HepG2 (cell line): Measurements from ENCODE around the gene SOX12. TPM values are rescaled to one million over a fixed set of nuclear protein-coding genes. Genes with fewer than 3 reads are reported as not detected.

ENCODE experiments used
- HES4 ChIP-seq: sonication (generic); formaldehyde crosslinking; IDR thresholded peaks from 2 replicates; pipeline ENCODE4 v1.9.0; 2021; ENCODE audit warnings: mild to moderate bottlenecking, missing genetic modification reagents, borderline replicate concordance
- HNRNPK ChIP-seq: fragments of 200-400 bp; formaldehyde crosslinking; IDR thresholded peaks from 2 replicates; pipeline ENCODE4 v1.6.1; 2018; ENCODE audit warnings: low read length, low read depth, moderate library complexity, mild to moderate bottlenecking; ENCODE audit not compliant: poor library complexity, severe bottlenecking
- MEF2D ChIP-seq: sonication (generic); formaldehyde crosslinking; IDR thresholded peaks from 2 replicates; pipeline ENCODE4 v1.5.1; 2020; ENCODE audit warnings: mild to moderate bottlenecking, missing genetic modification reagents
- MXI1 ChIP-seq: IDR thresholded peaks from 3 replicates; pipeline ENCODE4 v1.6.1; 2012; ENCODE audit warnings: low read depth, low read length, inconsistent platforms, borderline replicate concordance
- PAXIP1 ChIP-seq: sonication (generic); formaldehyde crosslinking; conservative IDR thresholded peaks from 2 replicates; pipeline ENCODE4 v1.4.0; 2020; ENCODE audit warnings: mild to moderate bottlenecking, missing genetic modification reagents, moderate library complexity
- PRMT3 ChIP-seq: sonication (generic); formaldehyde crosslinking; IDR thresholded peaks from 2 replicates; pipeline ENCODE4 v1.8.1; 2022; ENCODE audit warnings: low read depth, mild to moderate bottlenecking, moderate library complexity, missing genetic modification reagents, borderline replicate concordance
- RERE ChIP-seq: IDR thresholded peaks from 2 replicates; pipeline ENCODE4 v1.6.1; 2016; ENCODE audit warnings: low read depth, missing genetic modification reagents, missing compliant biosample characterization
- SMAD3 ChIP-seq: sonication (generic); formaldehyde crosslinking; IDR thresholded peaks from 2 replicates; pipeline ENCODE4 v1.4.0; 2020; ENCODE audit warnings: missing genetic modification reagents
- SRF ChIP-seq: IDR thresholded peaks from 2 replicates; pipeline ENCODE4 v1.6.1; 2011; ENCODE audit warnings: mild to moderate bottlenecking, low read depth, low read length, moderate library complexity
- ZNF225 ChIP-seq: sonication (generic); formaldehyde crosslinking; IDR thresholded peaks from 2 replicates; pipeline ENCODE4 v1.4.0; 2020; ENCODE audit warnings: mild to moderate bottlenecking, missing genetic modification reagents
- ZNF44 ChIP-seq: sonication (generic); formaldehyde crosslinking; IDR thresholded peaks from 2 replicates; pipeline ENCODE4 v1.5.1; 2020; ENCODE audit warnings: mild to moderate bottlenecking, missing genetic modification reagents
- polyA plus RNA-seq, 8 experiments: library from polyadenylated mRNA; depleted of rRNA in 3 of 8; stranded (reverse) in 7 of 8; unstranded in 1 of 8; fragments of >200 nt; fragmentation: Illumina TruSeq in 4 of 8; extraction: Trizol in 4 of 8; gene quantifications; 2 replicates each; pipeline versions ENCODE4 v1.2.1 to v1.2.3, GENCODE V29; 2011 to 2016; ENCODE audit warnings: low read depth in 4 of 8, missing spikeins in 1 of 8, mixed read lengths in 1 of 8; ENCODE audit not compliant: insufficient read depth in 1 of 8
- total RNA-seq, 5 experiments: library from RNA; depleted of rRNA; stranded (reverse); fragments of >200 nt; fragmentation: Illumina TruSeq; extraction: Trizol; gene quantifications; 2 replicates each; pipeline ENCODE4 v1.2.3, GENCODE V29; 2016; ENCODE audit warnings: low read depth in 1 of 5
- TF ChIP-seq, protein P1 (sequence below): sonication (generic); formaldehyde crosslinking; IDR thresholded peaks from 2 replicates; pipeline ENCODE4 v1.4.0; 2020; ENCODE audit warnings: missing genetic modification reagents, borderline replicate concordance
- TF ChIP-seq, protein P2 (sequence below): IDR thresholded peaks from 2 replicates; pipeline ENCODE4 v1.6.1; 2016; ENCODE audit warnings: mild to moderate bottlenecking, missing biosample characterization, missing genetic modification reagents

SOX12 gene
- total and polyA plus RNA-seq, 2 of the 13 experiments (the other 11 are each of a cell fraction or from before 2014, with no cell fraction given) = 10.0 to 18.7 TPM

GRCh38 chr20:327186-328026, 2.1 kb downstream of the SOX12 start (continued):
- TF ChIP-seq HES4 (peak; percentile 33; the same call in 1 of the 2 replicates), PAXIP1 (peak; percentile 88), MEF2D (CRISPR knock-in tag) (peak; percentile 94), SRF (peak; percentile 16; the same call in 1 of the 2 replicates), HNRNPK (peak; percentile 99), PRMT3 (CRISPR knock-in tag) (no peak), SMAD3 (CRISPR knock-in tag) (no peak), ZNF44 (CRISPR knock-in tag) (no peak), MXI1 (peak; percentile 96), ZNF225 (CRISPR knock-in tag) (peak; percentile 68; the same call in 1 of the 2 replicates), RERE (peak; percentile 64; the same call in 1 of the 2 replicates)
- TF ChIP-seq, protein P1, sequence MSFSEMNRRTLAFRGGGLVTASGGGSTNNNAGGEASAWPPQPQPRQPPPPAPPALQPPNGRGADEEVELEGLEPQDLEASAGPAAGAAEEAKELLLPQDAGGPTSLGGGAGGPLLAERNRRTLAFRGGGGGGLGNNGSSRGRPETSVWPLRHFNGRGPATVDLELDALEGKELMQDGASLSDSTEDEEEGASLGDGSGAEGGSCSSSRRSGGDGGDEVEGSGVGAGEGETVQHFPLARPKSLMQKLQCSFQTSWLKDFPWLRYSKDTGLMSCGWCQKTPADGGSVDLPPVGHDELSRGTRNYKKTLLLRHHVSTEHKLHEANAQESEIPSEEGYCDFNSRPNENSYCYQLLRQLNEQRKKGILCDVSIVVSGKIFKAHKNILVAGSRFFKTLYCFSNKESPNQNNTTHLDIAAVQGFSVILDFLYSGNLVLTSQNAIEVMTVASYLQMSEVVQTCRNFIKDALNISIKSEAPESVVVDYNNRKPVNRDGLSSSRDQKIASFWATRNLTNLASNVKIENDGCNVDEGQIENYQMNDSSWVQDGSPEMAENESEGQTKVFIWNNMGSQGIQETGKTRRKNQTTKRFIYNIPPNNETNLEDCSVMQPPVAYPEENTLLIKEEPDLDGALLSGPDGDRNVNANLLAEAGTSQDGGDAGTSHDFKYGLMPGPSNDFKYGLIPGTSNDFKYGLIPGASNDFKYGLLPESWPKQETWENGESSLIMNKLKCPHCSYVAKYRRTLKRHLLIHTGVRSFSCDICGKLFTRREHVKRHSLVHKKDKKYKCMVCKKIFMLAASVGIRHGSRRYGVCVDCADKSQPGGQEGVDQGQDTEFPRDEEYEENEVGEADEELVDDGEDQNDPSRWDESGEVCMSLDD = peak; percentile 89
- TF ChIP-seq, protein P2, sequence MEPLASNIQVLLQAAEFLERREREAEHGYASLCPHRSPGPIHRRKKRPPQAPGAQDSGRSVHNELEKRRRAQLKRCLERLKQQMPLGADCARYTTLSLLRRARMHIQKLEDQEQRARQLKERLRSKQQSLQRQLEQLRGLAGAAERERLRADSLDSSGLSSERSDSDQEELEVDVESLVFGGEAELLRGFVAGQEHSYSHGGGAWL (CRISPR knock-in tag) = peak; percentile 66; the same call in 1 of the 2 replicates
